Activated T-cell treated with anti-CD3 and anti-CD28 coated beads, Interleukin-2, amount 50 U/mL, for 24 hours (primary cell): ENCODE measurements around the gene RAE1.

Experiments
- DNase-seq: peaks from one replicate; pipeline ENCODE4 v3.0.0-alpha.2; 2020
- H3K27ac Mint-ChIP-seq: 2 replicates; pipeline ENCODE4 v1.8.0; 2020; ENCODE audit warnings: mild to moderate bottlenecking, mixed read lengths
- H3K27me3 Mint-ChIP-seq: 2 replicates; pipeline ENCODE4 v1.8.0; 2020; ENCODE audit warnings: mixed read lengths
- H3K36me3 Mint-ChIP-seq: 2 replicates; pipeline ENCODE4 v1.8.0; 2020; ENCODE audit warnings: low read depth, mixed read lengths
- H3K4me1 Mint-ChIP-seq: 2 replicates; pipeline ENCODE4 v1.8.0; 2020; ENCODE audit warnings: low read depth, mixed read lengths
- H3K4me3 Mint-ChIP-seq: 2 replicates; pipeline ENCODE4 v1.8.0; 2020; ENCODE audit warnings: mild to moderate bottlenecking, moderate library complexity, mixed read lengths
- H3K9me3 Mint-ChIP-seq: 2 replicates; pipeline ENCODE4 v1.8.0; 2020; ENCODE audit warnings: mixed read lengths

The RAE1 gene

GRCh38 chr20:57402206-57403125 is 51.4 kb downstream of the RAE1 start:
- Mint-ChIP-seq H3K4me3 (no peak overlapping the region), H3K36me3 (peaks cover 98% of the 10 kb centered on the region), H3K9me3 (no peaks in the 10 kb centered on the region), H3K27me3 (no peaks in the 10 kb centered on the region), H3K27ac (peak overlapping the region; percentile 93), H3K4me1 (peaks cover 67% of the 10 kb centered on the region)
- no peak for DNase-seq

GRCh38 chr20:57403216-57403615 is 52.2 kb downstream of the RAE1 start:
- Mint-ChIP-seq H3K4me3 (no peak overlapping the region), H3K36me3 (peaks cover 98% of the 10 kb centered on the region), H3K9me3 (no peaks in the 10 kb centered on the region), H3K4me1 (peaks cover 59% of the 10 kb centered on the region), H3K27ac (peak overlapping the region; percentile 93), H3K27me3 (no peaks in the 10 kb centered on the region)
- no peak for DNase-seq

GRCh38 chr20:57404006-57404405 is 53.0 kb downstream of the RAE1 start:
- Mint-ChIP-seq H3K36me3 (peaks cover 100% of the 10 kb centered on the region), H3K4me1 (peaks cover 53% of the 10 kb centered on the region), H3K4me3 (no peak overlapping the region), H3K27ac (peak overlapping the region; percentile 93), H3K27me3 (no peaks in the 10 kb centered on the region), H3K9me3 (no peaks in the 10 kb centered on the region)
- DNase-seq, result no peak

GRCh38 chr20:57404419-57405072 is 53.5 kb downstream of the RAE1 start:
- no peak for DNase-seq
- H3K27me3 Mint-ChIP-seq, result no peaks in the 10 kb centered on the region
- peaks cover 99% of the 10 kb centered on the region for H3K36me3 Mint-ChIP-seq
- H3K4me3 Mint-ChIP-seq, result no peak overlapping the region
- peaks cover 47% of the 10 kb centered on the region for H3K4me1 Mint-ChIP-seq
- H3K9me3 Mint-ChIP-seq, result no peaks in the 10 kb centered on the region
- H3K27ac Mint-ChIP-seq, result peak overlapping the region; percentile 67

- H3K27ac Mint-ChIP-seq, result peak overlapping the region; percentile 67
Measured at GRCh38 chr20:57405236-57406016, 54.4 kb downstream of the RAE1 start.

DNA sequence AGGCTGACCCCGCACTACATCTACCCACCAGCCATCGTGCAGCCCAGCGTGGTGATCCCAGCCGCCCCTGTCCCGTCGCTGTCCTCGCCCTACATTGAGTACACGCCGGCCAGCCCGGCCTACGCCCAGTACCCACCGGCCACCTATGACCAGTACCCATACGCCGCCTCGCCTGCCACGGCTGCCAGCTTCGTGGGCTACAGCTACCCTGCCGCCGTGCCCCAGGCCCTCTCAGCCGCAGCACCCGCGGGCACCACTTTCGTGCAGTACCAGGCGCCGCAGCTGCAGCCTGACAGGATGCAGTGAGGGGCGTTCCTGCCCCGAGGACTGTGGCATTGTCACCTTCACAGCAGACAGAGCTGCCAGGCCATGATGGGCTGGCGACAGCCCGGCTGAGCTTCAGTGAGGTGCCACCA is 56.5 kb downstream of the RAE1 start:
- Mint-ChIP-seq H3K27me3 (no peaks in the 10 kb centered on the region), H3K4me1 (peaks cover 29% of the 10 kb centered on the region), H3K27ac (peak overlapping the region; percentile 44), H3K36me3 (peaks cover 82% of the 10 kb centered on the region), H3K4me3 (no peak overlapping the region), H3K9me3 (no peaks in the 10 kb centered on the region)
- no peak for DNase-seq

More at GRCh38 chr20:57405236-57406016, 54.4 kb downstream of the RAE1 start:
- H3K4me3 Mint-ChIP-seq, result no peak overlapping the region
- no peak for DNase-seq
- H3K27me3 Mint-ChIP-seq, result no peaks in the 10 kb centered on the region
- peaks cover 39% of the 10 kb centered on the region for H3K4me1 Mint-ChIP-seq
- no peaks in the 10 kb centered on the region for H3K9me3 Mint-ChIP-seq
- H3K36me3 Mint-ChIP-seq, result peaks cover 98% of the 10 kb centered on the region

- H3K9me3 Mint-ChIP-seq, result no peaks in the 10 kb centered on the region
- H3K36me3 Mint-ChIP-seq, result peaks cover 76% of the 10 kb centered on the region
- peak overlapping the region; percentile 44 for H3K27ac Mint-ChIP-seq
- H3K27me3 Mint-ChIP-seq, result no peaks in the 10 kb centered on the region
- no peak overlapping the region for H3K4me3 Mint-ChIP-seq
- peaks cover 24% of the 10 kb centered on the region for H3K4me1 Mint-ChIP-seq
- DNase-seq, result no peak
Measured at GRCh38 chr20:57408131-57408530, 57.1 kb downstream of the RAE1 start.

DNA sequence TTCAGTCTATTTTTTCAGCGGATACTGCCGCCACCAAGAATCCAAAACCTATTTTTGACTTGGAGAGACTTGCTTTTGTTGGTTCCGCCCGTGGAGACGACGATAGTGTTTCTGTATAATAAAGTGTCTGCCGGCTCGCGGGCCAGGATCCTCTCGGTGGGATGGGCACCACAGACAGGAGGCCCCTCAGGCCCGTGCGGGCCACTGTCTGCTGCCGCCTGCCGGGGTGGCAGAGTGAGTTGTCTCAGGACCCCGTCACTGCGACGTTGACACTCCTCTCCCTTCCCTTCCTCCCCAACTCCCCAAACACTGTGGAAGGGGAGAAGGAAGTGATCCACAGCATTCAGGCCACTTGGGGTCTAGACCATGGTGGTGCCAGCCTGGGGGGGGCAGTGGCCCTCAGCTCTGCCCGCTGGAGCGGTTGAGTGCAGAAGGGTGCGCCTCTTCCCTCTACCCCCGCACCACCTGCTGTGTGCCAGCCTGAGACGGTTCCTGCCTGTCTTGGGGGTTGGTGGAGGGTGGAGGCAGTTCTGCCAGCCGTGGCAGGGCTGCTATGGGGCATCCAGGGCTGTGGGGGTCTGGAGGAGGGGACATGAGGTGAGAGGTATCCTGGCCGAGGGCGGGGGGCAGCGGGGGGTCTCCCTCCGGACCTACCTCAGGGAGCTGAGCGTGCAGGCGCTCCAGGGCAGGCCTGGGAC is 57.6 kb downstream of the RAE1 start:
- Mint-ChIP-seq H3K27ac (no peak overlapping the region), H3K27me3 (no peaks in the 10 kb centered on the region), H3K4me3 (no peak overlapping the region), H3K4me1 (peaks cover 18% of the 10 kb centered on the region), H3K36me3 (peaks cover 70% of the 10 kb centered on the region), H3K9me3 (no peaks in the 10 kb centered on the region)
- no peak for DNase-seq

GRCh38 chr20:57409316-57409671 is 58.2 kb downstream of the RAE1 start:
- Mint-ChIP-seq H3K27me3 (no peaks in the 10 kb centered on the region), H3K27ac (peak overlapping the region; percentile 40), H3K36me3 (peaks cover 64% of the 10 kb centered on the region), H3K4me3 (no peak overlapping the region), H3K4me1 (peaks cover 13% of the 10 kb centered on the region), H3K9me3 (no peaks in the 10 kb centered on the region)
- no peak for DNase-seq

DNA sequence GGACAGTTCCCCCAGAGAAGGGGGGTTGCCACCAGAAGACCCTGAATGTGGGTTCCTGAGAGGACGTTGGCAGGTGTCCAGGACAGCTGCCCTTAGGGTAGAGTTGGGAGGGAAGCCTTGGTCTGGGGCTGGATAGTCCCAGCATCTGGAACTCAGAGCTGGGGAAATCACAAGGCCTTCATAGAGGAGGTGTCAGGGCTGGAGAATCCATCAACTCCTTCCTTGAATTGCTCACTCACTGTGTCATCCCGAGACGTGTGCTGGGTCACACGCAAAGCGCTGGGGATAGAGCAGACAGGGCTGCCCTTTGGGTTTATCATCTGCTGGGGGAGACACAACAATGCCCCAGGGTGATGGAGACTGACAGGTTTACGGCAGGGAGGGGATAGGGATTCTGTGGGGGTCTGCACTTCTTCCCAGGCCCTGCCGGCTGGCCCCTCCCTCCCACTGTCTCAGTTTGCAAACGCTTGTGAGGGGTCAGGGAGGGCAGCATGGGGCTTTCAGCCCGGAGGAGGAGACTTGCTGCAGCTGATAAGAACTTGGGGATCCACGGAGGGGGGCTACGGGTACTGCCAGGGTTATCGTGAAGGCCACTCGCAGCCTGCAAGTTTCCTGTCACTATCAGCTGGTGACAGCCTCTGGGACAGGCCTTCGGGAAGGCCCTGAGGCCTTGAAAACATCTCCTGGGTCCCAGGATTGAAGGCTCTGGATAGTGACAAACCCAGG is 58.8 kb downstream of the RAE1 start:
- Mint-ChIP-seq H3K9me3 (no peaks in the 10 kb centered on the region), H3K27me3 (no peaks in the 10 kb centered on the region), H3K4me1 (peaks cover 13% of the 10 kb centered on the region), H3K4me3 (no peak overlapping the region), H3K36me3 (peaks cover 59% of the 10 kb centered on the region), H3K27ac (peak overlapping the region; percentile 40)
- DNase-seq, result no peak

- H3K4me1 Mint-ChIP-seq, result peaks cover 12% of the 10 kb centered on the region
- H3K27ac Mint-ChIP-seq, result no peak overlapping the region
- no peaks in the 10 kb centered on the region for H3K9me3 Mint-ChIP-seq
- DNase-seq, result no peak
- H3K4me3 Mint-ChIP-seq, result no peak overlapping the region
- H3K36me3 Mint-ChIP-seq, result peaks cover 53% of the 10 kb centered on the region
- H3K27me3 Mint-ChIP-seq, result no peaks in the 10 kb centered on the region
Measured at GRCh38 chr20:57410398-57410920, 59.4 kb downstream of the RAE1 start.

DNA sequence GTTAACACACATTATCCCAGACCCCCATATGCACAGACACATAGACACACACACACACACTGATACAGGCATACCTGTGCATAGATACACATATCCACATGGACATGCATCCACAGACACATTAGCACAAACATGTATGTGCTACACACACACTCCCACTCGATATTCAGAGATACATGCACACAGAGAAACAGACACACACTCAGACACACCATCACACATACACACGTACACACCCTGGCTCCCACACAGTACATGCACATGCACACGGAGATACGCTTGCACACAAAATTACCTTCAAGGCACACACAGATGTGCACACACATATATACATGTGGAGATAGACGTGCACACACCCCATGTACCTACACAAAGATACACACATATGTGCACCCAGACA is 59.9 kb downstream of the RAE1 start:
- H3K9me3 Mint-ChIP-seq, result no peaks in the 10 kb centered on the region
- peak overlapping the region; percentile 18 for H3K27ac Mint-ChIP-seq
- H3K4me1 Mint-ChIP-seq, result peaks cover 12% of the 10 kb centered on the region
- H3K4me3 Mint-ChIP-seq, result no peak overlapping the region
- DNase-seq, result no peak
- no peaks in the 10 kb centered on the region for H3K27me3 Mint-ChIP-seq
- H3K36me3 Mint-ChIP-seq, result peaks cover 48% of the 10 kb centered on the region

- H3K9me3 Mint-ChIP-seq, result no peaks in the 10 kb centered on the region
- H3K27me3 Mint-ChIP-seq, result no peaks in the 10 kb centered on the region
- no peak overlapping the region for H3K27ac Mint-ChIP-seq
- peaks cover 12% of the 10 kb centered on the region for H3K4me1 Mint-ChIP-seq
- DNase-seq, result no peak
- peaks cover 41% of the 10 kb centered on the region for H3K36me3 Mint-ChIP-seq
- no peak overlapping the region for H3K4me3 Mint-ChIP-seq
Measured at GRCh38 chr20:57411406-57412283, 60.6 kb downstream of the RAE1 start.
